H1 (cell line): ENCODE measurements around the gene ADPRS. TPM values are rescaled to one million over a fixed set of nuclear protein-coding genes. Genes with fewer than 3 reads are reported as not detected.

Source experiments
- CTCF ChIA-PET: fragments of 300-600 bp; sonication (Branson Sonifier 250); formaldehyde crosslinking; loops from one replicate; lab custom pipeline; 2021; ENCODE audit not compliant: partially characterized antibody; lab: Charles Lee
- POLR2A ChIA-PET: fragments of 300-600 bp; sonication (Branson Sonifier 250); formaldehyde crosslinking; loops from one replicate; lab custom pipeline; 2021; ENCODE audit warnings: inconsistent platforms; ENCODE audit not compliant: partially characterized antibody; lab: Charles Lee
- DNase-seq, 2 experiments: peaks; one replicate each; pipeline versions ENCODE4 v3.0.0 to v3.0.0-alpha.2; 2010 to 2022; ENCODE audit warnings: low spot score in 2 of 2, low read depth in 1 of 2, mixed read lengths in 1 of 2
- FAIRE-seq: peaks from 2 replicates; lab custom pipeline; 2011; peaks lifted over from hg19 to GRCh38; lab: Jason Lieb, UNC
- H2AFZ ChIP-seq: 2 replicates; pipeline ENCODE4 v1.8.1; 2012; ENCODE audit warnings: low read length, inconsistent platforms
- H2AK5ac ChIP-seq: 2 replicates; pipeline ENCODE4 v1.6.1; 2013; ENCODE audit warnings: low read depth, low read length
- H2BK120ac ChIP-seq: replicated peaks from 2 replicates; pipeline ENCODE3; 2013; ENCODE audit warnings: low read depth, low read length, inconsistent platforms
- H2BK12ac ChIP-seq: 2 replicates; pipeline ENCODE4 v1.6.1; 2013; ENCODE audit warnings: low read depth, low read length
- H2BK15ac ChIP-seq: 2 replicates; pipeline ENCODE4 v1.6.1; 2013; ENCODE audit warnings: low read length
- H2BK20ac ChIP-seq: 2 replicates; pipeline ENCODE4 v1.6.1; 2013; ENCODE audit warnings: low read length
- H2BK5ac ChIP-seq: 2 replicates; pipeline ENCODE4 v1.6.1; 2013; ENCODE audit warnings: low read depth, low read length
- H3K14ac ChIP-seq: 2 replicates; pipeline ENCODE4 v1.6.1; 2013; ENCODE audit warnings: inconsistent platforms; ENCODE audit not compliant: insufficient read length
- H3K18ac ChIP-seq: 2 replicates; pipeline ENCODE4 v1.6.1; 2013; ENCODE audit warnings: low read length; ENCODE audit errors: extremely low read depth
- H3K23ac ChIP-seq: 2 replicates; pipeline ENCODE4 v1.6.1; 2013; ENCODE audit warnings: inconsistent platforms; ENCODE audit not compliant: insufficient read length
- H3K23me2 ChIP-seq: 2 replicates; pipeline ENCODE4 v1.6.1; 2013; ENCODE audit warnings: low read depth, low read length
- H3K27ac ChIP-seq: 2 replicates; pipeline ENCODE4 v1.6.1; 2011; ENCODE audit warnings: low read depth, low read length, inconsistent platforms
- H3K27me3 ChIP-seq, 4 experiments: replicated peaks in 1 of 4; 1 replicate in 1 of 4; 2 replicates in 3 of 4; pipeline versions ENCODE4 v1.6.1 to v1.8.1; 2011 to 2013; ENCODE audit warnings: low read length in 3 of 4, mild to moderate bottlenecking in 3 of 4, inconsistent platforms in 2 of 4, mixed read lengths in 2 of 4, moderate library complexity in 1 of 4; ENCODE audit not compliant: control insufficient read depth in 3 of 4, insufficient read depth in 3 of 4; ENCODE audit errors: extremely low read depth in 1 of 4
- H3K36me3 ChIP-seq, 4 experiments: 2 replicates each; pipeline versions ENCODE4 v1.6.1 to v1.8.1; 2011 to 2013; ENCODE audit warnings: mild to moderate bottlenecking in 4 of 4, low read length in 3 of 4, moderate library complexity in 2 of 4, control low read depth in 1 of 4, inconsistent platforms in 1 of 4; ENCODE audit not compliant: insufficient read depth in 4 of 4, control insufficient read depth in 2 of 4
- H3K4ac ChIP-seq: replicated peaks from 2 replicates; pipeline ENCODE3; 2013; ENCODE audit warnings: low read length, low read depth, mixed read lengths, inconsistent platforms; ENCODE audit not compliant: insufficient read length
- H3K4me1 ChIP-seq, 4 experiments: replicated peaks in 1 of 4; 1 replicate in 1 of 4; 2 replicates in 3 of 4; pipeline versions ENCODE4 v1.6.1 to v1.8.1; 2011 to 2013; ENCODE audit warnings: low read length in 3 of 4, inconsistent platforms in 2 of 4, mixed read lengths in 1 of 4; ENCODE audit not compliant: insufficient read depth in 4 of 4, control insufficient read depth in 3 of 4
- H3K4me2 ChIP-seq, 2 experiments: 2 replicates each; pipeline versions ENCODE4 v1.6.1 to v1.8.1; 2011 to 2013; ENCODE audit warnings: low read depth in 2 of 2, low read length in 2 of 2, control low read depth in 1 of 2, inconsistent platforms in 1 of 2, mild to moderate bottlenecking in 1 of 2; ENCODE audit not compliant: insufficient read depth in 1 of 2
- H3K4me3 ChIP-seq, 4 experiments: fragments of 200-600, 300-600 bp in 1 of 4; sonication (generic), shearing (Covaris generic), sonication (Bioruptor Twin) in 1 of 4; 2 replicates each; pipeline versions ENCODE4 v1.5.1 to v1.8.1; 2011 to 2016; ENCODE audit warnings: low read length in 4 of 4, low read depth in 3 of 4, control low read depth in 2 of 4, inconsistent platforms in 2 of 4, mild to moderate bottlenecking in 2 of 4, mixed read lengths in 1 of 4, moderate library complexity in 1 of 4; ENCODE audit not compliant: insufficient read depth in 2 of 4; ENCODE audit errors: extremely low read depth in 1 of 4
- H3K56ac ChIP-seq: replicated peaks from 2 replicates; pipeline ENCODE3; 2013; ENCODE audit warnings: low read depth, mild to moderate bottlenecking, mixed read lengths, low read length, inconsistent platforms; ENCODE audit not compliant: insufficient read length
- H3K79me1 ChIP-seq: 2 replicates; pipeline ENCODE4 v1.6.1; 2013; ENCODE audit warnings: low read depth, low read length, control low read depth
- H3K79me2 ChIP-seq, 2 experiments: 2 replicates each; pipeline versions ENCODE4 v1.6.1 to v1.8.1; 2012 to 2013; ENCODE audit warnings: low read length in 2 of 2, mild to moderate bottlenecking in 2 of 2, inconsistent platforms in 1 of 2; ENCODE audit not compliant: insufficient read depth in 2 of 2, control insufficient read depth in 1 of 2
- H3K9ac ChIP-seq, 4 experiments: replicated peaks in 1 of 4; 1 replicate in 1 of 4; 2 replicates in 3 of 4; pipeline versions ENCODE4 v1.6.1 to v1.8.1; 2011 to 2013; ENCODE audit warnings: low read depth in 3 of 4, low read length in 3 of 4, control low read depth in 2 of 4, mild to moderate bottlenecking in 2 of 4, moderate library complexity in 2 of 4, inconsistent platforms in 1 of 4; ENCODE audit errors: extremely low read depth in 1 of 4
- H3K9me3 ChIP-seq, 2 experiments: 2 replicates each; pipeline versions ENCODE4 v1.6.1 to v1.8.1; 2012 to 2013; ENCODE audit warnings: mild to moderate bottlenecking in 2 of 2, moderate library complexity in 2 of 2, control low read depth in 1 of 2, inconsistent platforms in 1 of 2, low read depth in 1 of 2, low read length in 1 of 2, mixed read lengths in 1 of 2; ENCODE audit not compliant: insufficient read depth in 2 of 2
- H4K20me1 ChIP-seq, 2 experiments: replicated peaks in 1 of 2; 2 replicates each; pipeline versions ENCODE3 to v1.8.1; 2011 to 2013; ENCODE audit warnings: inconsistent platforms in 2 of 2, low read length in 2 of 2, mild to moderate bottlenecking in 1 of 2; ENCODE audit not compliant: insufficient read depth in 2 of 2, control insufficient read depth in 1 of 2
- H4K5ac ChIP-seq: 2 replicates; pipeline ENCODE4 v1.6.1; 2013; ENCODE audit warnings: low read length, low read depth, mixed read lengths, inconsistent platforms; ENCODE audit not compliant: insufficient read length
- H4K8ac ChIP-seq: 2 replicates; pipeline ENCODE4 v1.8.0; 2013; ENCODE audit warnings: mild to moderate bottlenecking, moderate library complexity, low read length, inconsistent platforms; ENCODE audit not compliant: insufficient read depth; ENCODE audit errors: extremely low read depth
- H4K91ac ChIP-seq: replicated peaks from 2 replicates; pipeline ENCODE3; 2013; ENCODE audit warnings: low read length, mixed read lengths, inconsistent platforms; ENCODE audit not compliant: insufficient read length
- ASH2L ChIP-seq: fragments of 200-600, 300-600 bp; sonication (generic); IDR thresholded peaks from one replicate; pipeline ENCODE4 v1.7.1; 2017; ENCODE audit warnings: low read length
- BACH1 ChIP-seq: IDR thresholded peaks from 2 replicates; pipeline ENCODE4 v1.6.1; 2012; ENCODE audit warnings: low read length, improper control_type of control experiment
- BRCA1 ChIP-seq: IDR thresholded peaks from 2 replicates; pipeline ENCODE4 v1.6.1; 2012; ENCODE audit warnings: low read depth, low read length, improper control_type of control experiment
- CTBP2 ChIP-seq: IDR thresholded peaks from 2 replicates; pipeline ENCODE4 v1.7.0; 2011; ENCODE audit warnings: borderline replicate concordance, mild to moderate bottlenecking, moderate library complexity, mixed read lengths, low read length; ENCODE audit not compliant: insufficient read depth, insufficient read length
- EP300 ChIP-seq, 2 experiments: IDR thresholded peaks; 1 replicate in 1 of 2; 2 replicates in 1 of 2; pipeline ENCODE4 v1.6.1; 2011 to 2012; ENCODE audit warnings: low read depth in 2 of 2, low read length in 2 of 2, mild to moderate bottlenecking in 2 of 2, borderline replicate concordance in 1 of 2, inconsistent platforms in 1 of 2, moderate library complexity in 1 of 2
- FOSL1 ChIP-seq: IDR thresholded peaks from 2 replicates; pipeline ENCODE4 v1.6.1; 2011; ENCODE audit warnings: mild to moderate bottlenecking, low read depth, low read length, moderate library complexity; ENCODE audit not compliant: insufficient read depth
- KDM5A ChIP-seq: fragments of 200-600 bp; IDR thresholded peaks from 2 replicates; pipeline ENCODE4 v1.7.1; 2012; ENCODE audit warnings: mild to moderate bottlenecking, low read length, inconsistent platforms, mixed read lengths
- MAX ChIP-seq: IDR thresholded peaks from 2 replicates; pipeline ENCODE4 v1.6.1; 2012; ENCODE audit warnings: inconsistent platforms
- SIX5 ChIP-seq: IDR thresholded peaks from 2 replicates; pipeline ENCODE4 v1.6.1; 2011; ENCODE audit warnings: mild to moderate bottlenecking, low read depth, low read length
- TCF12 ChIP-seq: IDR thresholded peaks from 2 replicates; pipeline ENCODE4 v1.6.1; 2011; ENCODE audit warnings: low read depth, mild to moderate bottlenecking, low read length
- TEAD4 ChIP-seq: IDR thresholded peaks from 2 replicates; pipeline ENCODE4 v1.6.1; 2012; ENCODE audit warnings: low read depth, low read length, inconsistent platforms, mixed read lengths
- YY1 ChIP-seq: IDR thresholded peaks from 2 replicates; pipeline ENCODE4 v1.6.1; 2011; ENCODE audit warnings: low read depth, mild to moderate bottlenecking, low read length
- WGBS, 2 experiments: shearing (Covaris generic) in 1 of 2; methylation state at CpG; one replicate each; pipeline versions ENCODE4 v1.1.6 to v1.1.7; 2013 to 2015; ENCODE audit warnings: low lambda C conversion rate in 2 of 2, mixed read lengths in 2 of 2, inconsistent platforms in 1 of 2, low coverage in 1 of 2, missing lambda C conversion rate in 1 of 2; ENCODE audit not compliant: insufficient replicate concordance in 2 of 2, insufficient coverage in 1 of 2, insufficient read length in 1 of 2; ENCODE audit errors: extremely low coverage in 1 of 2, missing lambda C conversion rate in 1 of 2; 5-methylcytosine and 5-hydroxymethylcytosine counted together
- polyA plus RNA-seq, 7 experiments: library from polyadenylated mRNA; depleted of rRNA in 3 of 7; stranded (reverse) in 5 of 7; unstranded in 2 of 7; fragments of >200 nt in 5 of 7; fragments of 200-250 nt in 2 of 7; gene quantifications; 1 replicate in 5 of 7; 2 replicates in 1 of 7; 4 replicates in 1 of 7; pipeline versions ENCODE4 v1.2.1 to v1.2.3, GENCODE V29; 2011 to 2013; ENCODE audit warnings: missing spikeins in 2 of 7, mixed read lengths in 2 of 7
- total RNA-seq: library from RNA; stranded (reverse); fragmentation: NEBNext Ultra II Directional; extraction: Animal tissue kit (Norgen Biotek cat#: 25700); gene quantifications from 2 replicates; pipeline ENCODE4 v1.2.1, GENCODE V29; 2021

ADPRS gene
- total and polyA plus RNA-seq, 2 of the 8 experiments (the other 6 are each of a cell fraction or from before 2014, with no cell fraction given) = 22.9 to 38.1 TPM

DNA sequence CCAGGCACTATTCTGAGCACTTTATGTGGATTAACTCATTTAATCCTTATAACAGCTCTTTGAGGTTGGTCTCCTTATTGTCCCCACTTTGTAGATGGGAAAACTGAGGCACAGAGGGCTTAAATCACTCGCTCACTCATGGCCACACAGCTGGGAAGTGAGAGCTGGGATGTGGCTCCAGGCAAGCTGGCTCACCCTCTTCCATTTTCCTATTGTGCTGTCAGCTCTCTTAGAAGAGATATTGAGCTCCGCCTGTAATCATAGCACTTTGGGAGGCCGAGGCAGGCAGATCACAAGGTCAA lies 40.2 kb downstream of the ADPRS start:
- Histone ChIP-seq H3K36me3 (no peaks in the 10 kb centered on the region), H3K79me2 (no peaks in the 10 kb centered on the region), H3K4me2 (no peak overlapping the region), H4K20me1 (peaks cover 0 to 5% of the 10 kb centered on the region in 2 experiments), H3K56ac (no peak overlapping the region), H3K4me3 (no peak overlapping the region), H2AFZ (no peak overlapping the region), H3K79me1 (no peaks in the 10 kb centered on the region), H2BK5ac (no peak overlapping the region), H3K18ac (no peak overlapping the region), H3K14ac (no peak overlapping the region), H2BK20ac (no peak overlapping the region), H3K4ac (no peak overlapping the region), H3K9ac (no peak overlapping the region), H2BK12ac (no peak overlapping the region), H2BK120ac (no peak overlapping the region), H2AK5ac (no peak overlapping the region), H3K4me1 (peaks cover 0 to 11% (median 5%) of the 10 kb centered on the region in 4 experiments; a peak in 5 of 7 replicates), H3K9me3 (no peaks in the 10 kb centered on the region), H4K91ac (no peak overlapping the region), H3K27ac (no peak overlapping the region), H3K23ac (no peak overlapping the region), H4K5ac (no peak overlapping the region), H2BK15ac (no peak overlapping the region), H3K27me3 (peaks cover 16 to 28% (median 24%) of the 10 kb centered on the region in 4 experiments), H4K8ac (no peak overlapping the region), H3K23me2 (peaks cover 16% of the 10 kb centered on the region; the same call in 1 of the 2 replicates)
- TF ChIP-seq TEAD4 (no peak), SIX5 (no peak), KDM5A (no peak), ASH2L (no peak), TCF12 (no peak), EP300 (IDR thresholded peaks at IDR 0.05; ENCODE audit: borderline replicate concordance in 1 of 2, low read depth in 2 of 2, low read length in 2 of 2) (no peak), BRCA1 (no peak), BACH1 (no peak), MAX (no peak), CTBP2 (no peak), YY1 (no peak), FOSL1 (no peak)
- FAIRE-seq = no peak
- 91% methylated on average over 3 of the region's 3 CpGs; no CpG with 5 or more reads in 1 of the 2 experiments for WGBS, 2 experiments
- ChIA-PET CTCF (interaction anchor here (0.7 to 20.9 kb wide), 7 partner anchors 10 to 171 kb away, joined by 3 to 738 read pairs (median 4); partner anchors contain the start of genes ADPRS and TRAPPC3), POLR2A (interaction anchor here (1.2 to 1.3 kb wide), 3 partner anchors 11 to 151 kb away, joined by 3 to 6 read pairs (median 4); partner anchors contain the start of gene TRAPPC3)
- DNase-seq = no peak
